ENCODE measurements around the gene CARD6.
"Not testable (repeated sequence)": the region's sequence is repeated elsewhere in the genome, so short reads cannot be mapped to it uniquely, and the experiment has no call there.

Gene CARD6

GRCh38 chr5:40877371-40877988, 36.3 kb downstream of the CARD6 start:
- DNase-seq, result no peak

DNA sequence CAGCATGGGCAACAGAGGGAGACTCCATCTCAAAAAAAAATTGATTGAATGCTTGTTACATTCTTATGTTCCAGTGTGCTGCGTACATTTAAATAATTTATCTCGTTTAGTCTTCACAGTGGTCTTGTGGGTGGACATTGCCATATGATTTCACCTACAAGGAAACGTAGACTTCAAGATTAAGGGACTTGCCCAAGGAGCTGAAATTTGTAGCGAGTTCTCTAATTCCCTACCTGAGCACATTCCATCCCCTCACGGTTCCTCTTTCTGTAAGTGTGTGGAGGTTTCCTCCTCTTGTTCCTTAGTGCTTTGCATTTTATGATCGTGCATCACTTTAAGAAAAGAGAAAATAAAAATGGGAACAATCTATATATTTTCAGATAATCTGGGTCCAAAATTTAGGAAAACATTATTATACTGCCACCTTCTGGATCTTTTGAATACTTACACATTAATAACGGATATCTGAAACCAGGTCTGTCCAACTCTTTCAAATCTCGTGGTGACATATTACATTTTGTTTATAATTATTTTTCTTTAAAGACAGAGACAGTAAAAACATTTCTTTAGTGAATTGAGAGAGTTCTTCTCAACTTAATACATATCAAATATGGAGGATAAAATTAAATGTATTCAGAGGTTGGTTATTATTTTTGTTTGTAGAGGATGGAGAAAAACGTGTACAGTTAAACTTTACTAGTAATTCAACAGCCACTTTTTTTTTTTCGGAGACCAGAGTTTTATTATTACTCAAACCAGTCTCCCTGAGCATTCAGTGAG, 38.2 kb downstream of the CARD6 start:
- DNase-seq, result peak; percentile 10

- DNase-seq, result no peak
Observed at GRCh38 chr5:40882291-40882690, 41.1 kb downstream of the CARD6 start.

- DNase-seq, result not testable (repeated sequence)
Observed at GRCh38 chr5:40883051-40883450, 41.9 kb downstream of the CARD6 start.

GRCh38 chr5:40895440-40896425, 54.6 kb downstream of the CARD6 start:
- not testable (repeated sequence) for DNase-seq

DNA sequence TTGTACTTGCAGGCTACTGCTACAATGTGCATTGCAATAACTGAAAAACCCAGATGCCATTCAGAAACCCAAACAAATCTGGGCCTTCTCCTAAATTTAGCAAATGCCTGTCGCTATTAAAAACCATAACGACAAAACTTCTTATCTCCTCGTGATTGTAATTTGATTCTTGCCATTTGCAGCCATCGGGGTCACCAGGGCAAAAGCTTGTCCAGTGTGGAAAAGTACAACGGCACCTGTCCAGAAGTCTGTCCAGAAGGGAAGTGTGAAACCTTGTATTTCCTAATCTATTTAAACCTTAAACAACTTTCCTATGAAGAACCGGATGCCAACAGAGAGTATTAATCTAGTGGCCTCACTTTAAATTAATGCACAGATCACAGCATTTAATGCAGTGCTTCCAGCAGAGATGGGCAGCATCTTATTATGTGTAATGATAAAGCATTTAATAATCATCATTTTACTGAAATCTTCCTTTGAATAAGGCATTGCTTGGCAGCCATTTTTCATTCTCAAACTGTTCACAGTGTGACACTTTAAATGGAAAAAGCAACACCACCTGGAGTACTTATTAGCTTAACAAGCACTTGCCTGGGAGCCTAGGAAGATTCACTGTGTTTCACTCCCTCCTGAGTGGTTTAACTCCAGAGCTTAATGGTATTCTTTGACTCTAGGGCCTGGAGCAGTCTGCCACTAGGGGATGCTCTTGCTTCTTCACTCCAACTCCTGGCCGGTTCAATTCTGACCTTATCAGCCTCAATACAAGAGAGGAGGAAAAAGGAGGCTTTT, 63.2 kb downstream of the CARD6 start:
- DNase-seq, result peak; percentile 90

- no peak for DNase-seq
Observed at GRCh38 chr5:40904994-40905306, 63.8 kb downstream of the CARD6 start.

GRCh38 chr5:40906351-40906751, 65.2 kb downstream of the CARD6 start:
- DNase-seq, result no peak

DNA sequence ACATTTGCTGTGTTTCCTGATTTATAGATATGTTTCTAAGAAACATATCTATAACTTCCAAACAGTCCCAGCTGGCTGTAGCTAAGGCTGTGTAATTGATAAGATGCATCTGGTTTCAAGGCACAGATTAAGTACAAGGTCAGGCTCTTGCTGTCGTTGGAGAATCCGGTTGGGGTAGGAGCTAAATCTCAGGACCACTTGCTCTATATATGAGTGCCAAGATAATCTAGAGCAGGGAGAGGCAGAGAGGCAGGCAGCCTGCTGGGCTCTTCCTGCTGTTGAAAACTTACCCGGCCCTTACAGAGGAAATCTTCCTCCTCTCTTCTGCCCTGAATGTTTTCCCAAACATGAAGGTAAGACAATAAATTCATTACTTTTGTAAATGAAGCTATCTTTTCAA, 68.1 kb downstream of the CARD6 start, which contains the start of gene C7:
Gene C7 (plus strand): TSS at position 234 of the 400 bp plus-strand sequence. CDS start 114 bp downstream, at position 348.
- no peak for DNase-seq

- DNase-seq, result no peak
Observed at GRCh38 chr5:40909723-40910122, 68.6 kb downstream of the CARD6 start.
